Mucosa of descending colon (tissue), 3 donors: ENCODE data around the gene ADGRD1. TPM values are rescaled to one million over a fixed set of nuclear protein-coding genes. Genes with fewer than 3 reads are reported as not detected.

Experiments
- ATAC-seq: fragments of 200-7000 bp; cut with Tn5 transposase; one replicate; pipeline ENCODE4 v1.9.1; 2020; ENCODE audit warnings: mild to moderate bottlenecking, moderate library complexity
- DNase-seq, 3 donors: peaks; one replicate each; pipeline ENCODE4 v3.0.0-alpha.2; 2020
- H3K36me3 ChIP-seq: fragments of 200-600 bp; one replicate; pipeline ENCODE4 v1.8.0; 2021; ENCODE audit warnings: low read depth, mild to moderate bottlenecking
- H3K4me1 ChIP-seq: fragments of 200-600 bp; one replicate; pipeline ENCODE4 v1.8.0; 2021; ENCODE audit warnings: low read depth, mild to moderate bottlenecking
- H3K4me3 ChIP-seq: fragments of 200-600 bp; one replicate; pipeline ENCODE4 v1.8.0; 2021; ENCODE audit warnings: mild to moderate bottlenecking
- H3K9me3 ChIP-seq: fragments of 200-600 bp; one replicate; pipeline ENCODE4 v1.8.0; 2021; ENCODE audit warnings: mild to moderate bottlenecking
- CTCF ChIP-seq: fragments of 200-600 bp; IDR thresholded peaks from one replicate; pipeline ENCODE4 v1.8.0; 2022; ENCODE audit warnings: antibody characterized with exemption, mild to moderate bottlenecking
- intact Hi-C, 2 donors: fragments of 100-400 bp; cut with DNase I in 1 of 2; cut with micrococcal nuclease in 1 of 2; formaldehyde crosslinking; loops; one replicate each; pipeline versions ENCODE4 v1.11.0 to v1.11.1; 2022; cut with DNase I, micrococcal nuclease
- total RNA-seq, 3 donors: library from RNA; stranded (reverse); fragmentation: NEBNext Ultra II Directional in 2 of 3; extraction: Animal tissue kit (Norgen Biotek cat#: 25700) in 2 of 3; gene quantifications; one replicate each; pipeline versions ENCODE4 v1.2.1 to v1.2.4, GENCODE V29; 2021 to 2023
- donor health status: DM: no; HTN: no; CAD: no; lungs with moderate emphysema.
- donor health status: DM: no; HTN: no; CAD: no.
- donor health status: DM: no; HTN: yes; CAD: no.

ADGRD1 gene
- total RNA-seq, 3 donors from 2014 or later, result 2.6 to 18.4 (median 12.9) TPM

GRCh38 chr12:131102991-131103668 lies 149.4 kb downstream of the ADGRD1 start:
- no peak for DNase-seq
- intact Hi-C loops, result no loop called here
- Histone ChIP-seq H3K4me1 (no peaks in the 10 kb centered on the region), H3K9me3 (no peaks in the 10 kb centered on the region), H3K36me3 (no peaks in the 10 kb centered on the region), H3K4me3 (no peak overlapping the region)
- ATAC-seq, result no peak
- TF ChIP-seq CTCF, result no peak

- no peak for TF ChIP-seq CTCF
- DNase-seq, result peak in 1 of 3 donors; percentile 25
- ATAC-seq, result no peak
- no peaks in the 10 kb centered on the region for H3K9me3 ChIP-seq
- no peaks in the 10 kb centered on the region for H3K4me1 ChIP-seq
- intact Hi-C loops, result no loop called here
- H3K4me3 ChIP-seq, result no peak overlapping the region
- H3K36me3 ChIP-seq, result no peaks in the 10 kb centered on the region
Observed at GRCh38 chr12:131103669-131104462, 150.2 kb downstream of the ADGRD1 start.

- intact Hi-C loops, result no loop called here
- H3K4me1 ChIP-seq, result no peaks in the 10 kb centered on the region
- peak; percentile 84 to 92 (median 91) for DNase-seq
- ATAC-seq, result peak; percentile 92
- H3K4me3 ChIP-seq, result no peak overlapping the region
- no peaks in the 10 kb centered on the region for H3K36me3 ChIP-seq
- H3K9me3 ChIP-seq, result no peaks in the 10 kb centered on the region
- peak; percentile 85 for TF ChIP-seq CTCF
Observed at GRCh38 chr12:131104463-131105350, 151.0 kb downstream of the ADGRD1 start.

- DNase-seq (no peak), ATAC-seq (no peak)
- no peaks in the 10 kb centered on the region for H3K36me3 ChIP-seq
- intact Hi-C loops, result no loop called here
- no peaks in the 10 kb centered on the region for H3K9me3 ChIP-seq
- no peak overlapping the region for H3K4me3 ChIP-seq
- H3K4me1 ChIP-seq, result no peaks in the 10 kb centered on the region
- no peak for TF ChIP-seq CTCF
Observed at GRCh38 chr12:131105351-131105735, 151.6 kb downstream of the ADGRD1 start.

- ATAC-seq, result no peak
- TF ChIP-seq CTCF, result no peak
- Histone ChIP-seq H3K9me3 (no peaks in the 10 kb centered on the region), H3K4me3 (no peak overlapping the region), H3K4me1 (no peaks in the 10 kb centered on the region), H3K36me3 (no peaks in the 10 kb centered on the region)
- intact Hi-C loops, result no loop called here
- DNase-seq, result peak in 1 of 3 donors; percentile 46
Observed at GRCh38 chr12:131105736-131106348, 152.1 kb downstream of the ADGRD1 start.
